ENCODE measurements around the gene COL4A2.

COL4A2 gene

DNA sequence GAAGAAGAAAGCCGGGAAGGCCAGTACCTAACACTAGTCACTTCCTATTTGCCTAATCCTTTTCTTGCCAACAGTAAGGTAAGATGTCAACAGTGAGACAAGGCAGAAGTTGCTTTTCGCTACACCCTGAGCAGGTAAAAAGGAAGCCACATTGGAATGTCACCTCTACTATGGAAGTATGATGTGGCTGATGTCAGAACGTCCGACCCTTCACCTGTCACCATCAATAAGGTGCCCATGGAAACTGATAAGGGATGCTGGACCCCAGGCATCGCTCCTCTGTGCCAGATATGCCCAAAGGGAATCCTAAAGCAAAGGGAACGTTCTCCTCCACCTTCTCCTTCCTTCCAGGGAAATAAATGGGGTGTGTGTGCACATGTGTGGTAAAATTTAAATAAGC is 34.4 kb upstream of the COL4A2 start:
- no peak for DNase-seq

DNA sequence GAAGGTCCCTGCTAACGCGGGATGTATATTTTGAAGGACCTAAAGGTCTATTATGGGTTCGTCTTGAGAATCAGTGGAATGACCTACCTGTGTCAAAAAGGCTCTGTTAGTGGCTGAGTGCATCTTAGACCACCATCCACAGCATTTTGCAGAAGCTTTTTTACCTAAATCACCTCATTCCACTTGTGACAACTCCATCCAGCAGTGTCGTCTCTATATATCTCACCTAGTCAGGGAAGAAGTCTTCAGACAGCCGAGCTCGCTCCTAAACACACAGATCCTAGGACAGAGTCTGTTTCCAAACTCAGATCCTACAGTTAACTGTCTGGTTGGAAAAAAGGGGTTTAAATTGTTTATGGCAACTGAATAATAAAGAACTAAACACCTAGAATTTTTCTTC is 33.8 kb upstream of the COL4A2 start:
- no peak for DNase-seq

DNA sequence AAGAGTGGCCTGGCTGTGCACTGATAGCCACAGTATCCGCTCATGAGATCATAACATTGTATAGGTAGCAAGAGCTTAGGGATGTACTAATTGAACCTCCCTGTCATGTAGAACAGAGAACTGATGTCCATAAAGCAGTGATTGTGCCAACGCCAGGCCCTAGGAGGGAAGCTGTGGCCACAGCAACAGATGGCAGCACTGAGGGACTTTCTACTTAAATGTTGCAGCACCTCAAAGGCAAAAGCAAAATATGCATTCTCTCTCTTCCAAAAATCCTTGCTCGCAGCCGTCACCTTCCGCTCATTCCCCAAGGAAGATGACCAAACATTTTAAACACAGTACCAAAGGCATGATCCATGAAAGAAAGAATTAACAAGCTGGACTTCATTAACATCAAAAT is 32.4 kb upstream of the COL4A2 start:
- DNase-seq = no peak

DNA sequence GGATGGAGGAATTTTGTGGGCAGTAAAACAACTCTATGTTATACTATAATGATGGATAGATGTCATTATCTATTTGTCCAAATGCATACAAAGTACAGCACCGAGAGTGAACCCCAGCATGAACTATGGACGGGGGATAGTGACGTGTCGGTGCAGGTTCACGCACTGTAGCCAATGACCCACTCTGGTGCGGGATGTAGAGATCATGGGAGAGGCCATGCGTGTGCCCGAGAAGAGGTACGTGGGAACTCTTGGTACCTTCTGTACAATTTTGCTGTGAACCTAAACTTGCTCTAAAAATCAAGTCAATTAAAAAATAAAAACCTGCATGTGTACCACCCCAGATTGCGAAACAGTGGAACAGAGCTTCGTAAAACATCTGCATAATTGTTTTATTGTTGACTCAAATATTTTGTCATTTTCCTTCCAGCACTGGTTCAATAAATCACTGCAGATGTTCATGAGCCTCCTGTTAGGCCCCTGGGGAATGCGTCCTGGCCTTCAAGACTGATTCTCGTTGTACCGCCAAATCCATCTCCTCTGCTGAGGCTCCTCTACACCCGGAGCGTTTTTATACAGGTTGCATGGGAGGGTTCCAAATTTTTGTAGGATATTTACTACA is 31.0 kb upstream of the COL4A2 start:
- no peak for DNase-seq

DNA sequence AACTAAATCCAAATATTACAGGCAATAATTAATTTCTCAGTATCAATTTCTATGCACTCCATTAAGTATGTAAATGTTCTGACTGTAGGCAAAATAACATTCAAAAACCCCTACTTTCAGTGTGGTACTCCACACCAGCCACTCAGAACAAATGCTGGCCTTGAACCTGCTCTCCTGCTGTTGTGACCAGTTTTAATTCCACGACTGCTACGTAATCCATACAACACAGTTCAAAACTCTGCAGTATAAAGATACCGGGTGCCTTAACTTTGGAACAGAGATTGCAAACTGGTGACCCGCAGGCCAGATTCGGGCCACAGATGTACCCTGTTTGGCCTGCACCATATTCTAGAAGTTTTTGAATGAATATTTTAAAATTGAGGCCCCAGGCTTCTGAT is 30.5 kb upstream of the COL4A2 start:
- DNase-seq = no peak

DNA sequence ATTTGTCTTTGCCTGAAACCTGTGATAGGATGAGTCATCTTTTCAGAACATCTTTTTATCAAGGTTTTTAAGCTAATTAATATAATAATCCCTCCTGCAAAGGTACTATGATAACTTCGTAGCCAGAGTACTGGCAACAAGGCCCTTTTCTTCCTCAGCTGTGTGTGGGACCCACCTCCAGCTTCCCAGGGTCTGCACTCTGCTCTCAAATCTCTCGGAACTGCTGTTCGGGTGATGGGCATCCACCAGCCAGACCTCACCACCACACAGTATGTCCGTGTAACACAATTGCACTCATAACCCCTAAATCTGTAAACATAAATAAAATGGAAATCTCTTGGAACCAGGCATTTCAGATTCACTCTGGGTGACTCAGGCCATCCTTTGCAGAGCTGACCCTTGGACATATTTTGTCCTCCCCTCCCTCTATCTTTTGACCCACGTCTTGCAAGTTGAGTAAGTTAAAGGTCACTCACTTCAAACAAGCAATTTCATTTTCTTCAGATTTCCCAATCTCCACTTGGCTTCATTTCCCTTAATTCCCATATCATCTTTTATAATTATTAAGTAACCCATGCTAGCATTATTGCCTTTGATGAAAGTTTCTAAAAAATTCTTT is 29.6 kb upstream of the COL4A2 start:
- no peak for DNase-seq

DNA sequence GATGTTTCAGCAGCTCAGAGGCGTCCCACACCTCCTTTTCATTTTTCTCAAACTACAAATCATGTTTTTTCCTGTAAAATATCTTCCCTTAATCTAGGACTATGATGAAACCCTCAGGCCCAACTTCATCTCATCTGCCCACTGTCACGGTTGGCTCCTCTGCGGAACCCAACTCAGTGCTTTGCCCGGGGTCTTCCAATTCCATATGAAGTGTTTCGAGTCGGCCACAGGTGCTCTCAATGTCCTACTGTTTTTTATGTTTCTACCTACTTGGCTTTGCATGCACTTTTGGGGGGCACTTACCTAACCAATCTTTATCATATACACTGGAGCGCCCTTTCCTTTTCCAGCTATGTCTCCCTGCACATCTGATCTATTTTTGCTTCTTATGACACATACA is 28.2 kb upstream of the COL4A2 start:
- DNase-seq = no peak

DNA sequence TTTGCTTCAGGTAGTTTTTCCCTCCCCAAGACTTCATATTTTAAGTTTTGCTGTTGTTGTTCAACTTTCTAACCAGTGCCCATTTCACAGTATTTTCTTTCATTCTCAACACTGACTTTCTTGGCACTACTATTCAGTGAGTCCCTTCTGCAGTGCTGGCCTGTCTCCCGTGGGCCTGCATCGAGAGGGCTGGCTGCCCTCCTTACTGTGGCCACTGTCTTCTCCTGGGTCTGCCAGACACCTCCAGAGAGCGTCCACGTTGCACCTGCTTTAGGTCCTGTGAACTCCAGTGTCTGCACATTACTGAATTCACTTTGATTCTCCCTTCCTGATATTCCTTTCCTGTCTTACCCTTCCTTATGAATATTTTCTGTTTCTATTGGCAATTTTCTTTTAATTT is 27.4 kb upstream of the COL4A2 start:
- DNase-seq = no peak

DNA sequence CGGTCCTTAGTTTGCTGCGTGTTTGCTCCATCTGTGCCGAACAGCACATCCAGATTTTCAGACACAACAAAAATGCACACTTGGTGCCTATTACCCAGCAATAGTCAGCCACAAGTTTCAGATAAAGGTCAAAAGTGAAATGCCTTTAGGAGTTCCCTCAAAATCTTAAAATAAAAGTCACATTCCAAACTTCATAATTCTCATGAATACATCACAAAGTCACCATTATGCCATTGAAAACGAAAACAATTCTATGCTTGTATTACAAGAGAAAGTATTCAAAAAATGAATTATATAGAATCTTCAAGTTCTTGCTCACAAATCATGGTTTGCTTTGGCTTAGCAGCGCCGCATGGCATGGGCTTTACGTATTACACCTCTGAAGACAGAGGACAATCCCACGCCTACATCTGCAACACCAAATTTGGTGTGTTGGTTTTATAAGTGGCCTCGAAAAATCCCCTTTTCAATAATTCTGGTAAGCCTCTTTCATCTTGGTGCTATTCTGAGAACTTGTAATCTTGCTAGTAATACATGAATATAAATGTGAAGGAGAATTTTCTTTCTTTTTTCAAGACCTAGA is 26.8 kb upstream of the COL4A2 start:
- no peak for DNase-seq

DNA sequence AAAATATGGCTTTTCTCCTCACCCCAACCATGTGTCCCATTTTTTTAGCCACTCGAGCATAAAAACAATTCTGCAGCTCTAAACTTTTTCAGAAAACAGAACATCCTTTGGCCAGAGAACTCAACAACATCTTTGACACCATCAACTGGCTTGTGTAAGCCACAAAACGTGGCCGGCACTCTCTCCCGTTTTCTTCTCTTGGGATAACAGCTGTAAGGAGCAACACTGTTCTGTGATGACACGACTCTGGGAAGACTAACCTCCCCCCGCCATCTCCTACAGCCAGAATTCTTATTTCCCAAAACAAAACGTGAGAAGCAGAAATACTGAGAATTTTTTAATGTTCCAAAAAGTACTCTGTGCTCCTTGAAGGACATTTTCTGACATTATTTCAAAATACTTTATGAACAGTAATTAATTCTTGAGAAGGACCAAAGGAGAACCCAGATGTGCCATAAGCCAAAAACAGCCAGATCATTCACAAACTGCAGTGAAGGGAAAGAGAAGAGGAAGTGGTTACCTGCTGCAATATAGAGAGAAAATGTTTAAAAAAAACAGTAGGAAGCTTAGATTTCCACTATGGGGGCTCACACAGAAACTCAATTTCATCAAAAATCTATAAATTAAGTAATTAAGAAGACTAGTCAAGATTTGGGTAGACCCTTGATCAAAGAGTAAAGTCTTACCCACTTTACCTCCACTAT is 25.9 kb upstream of the COL4A2 start:
- DNase-seq = no peak

DNA sequence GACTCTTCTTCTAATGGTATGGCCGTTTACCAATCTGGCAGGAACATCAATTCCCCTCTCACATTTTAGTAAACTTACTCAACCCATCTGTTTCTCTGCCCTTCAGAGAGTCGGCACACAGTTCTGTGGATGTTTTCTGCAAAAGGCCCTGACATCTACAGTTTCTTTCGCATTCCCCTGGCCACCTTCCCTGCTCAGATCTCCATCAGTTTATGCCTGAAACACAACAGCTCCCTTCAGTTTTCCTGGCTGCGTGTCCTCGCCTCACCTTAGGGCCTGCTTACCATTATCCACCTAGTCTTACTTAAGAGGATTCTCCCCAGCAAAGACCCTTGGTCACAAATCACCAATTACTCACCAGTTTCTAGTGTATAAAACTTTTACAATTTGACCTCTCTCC is 25.3 kb upstream of the COL4A2 start:
- no peak for DNase-seq

DNA sequence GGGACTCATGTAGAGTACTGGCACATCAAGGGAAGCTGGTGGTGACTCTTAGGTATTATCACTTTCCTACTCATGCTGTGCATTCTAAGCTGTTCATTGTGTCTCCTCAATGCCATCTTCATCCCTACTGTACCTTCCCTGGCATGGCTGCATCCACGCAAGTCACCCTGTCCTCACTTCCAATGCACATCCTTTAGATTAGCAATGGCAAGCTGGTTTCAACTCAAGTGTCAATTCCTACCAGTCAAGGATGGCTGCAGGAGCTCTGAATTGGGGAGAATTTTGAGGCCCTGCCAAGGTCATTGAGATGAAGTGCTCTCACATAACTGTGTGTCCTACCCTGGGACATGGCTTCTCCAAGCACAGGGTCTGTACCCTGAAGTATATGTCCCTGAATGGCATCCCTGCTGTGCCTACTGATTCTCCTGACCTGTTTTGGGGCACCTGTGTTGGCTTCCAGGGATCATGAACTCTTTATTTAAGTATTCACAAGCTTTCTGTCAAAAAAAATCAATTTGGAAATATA is 24.7 kb upstream of the COL4A2 start:
- no peak for DNase-seq

DNA sequence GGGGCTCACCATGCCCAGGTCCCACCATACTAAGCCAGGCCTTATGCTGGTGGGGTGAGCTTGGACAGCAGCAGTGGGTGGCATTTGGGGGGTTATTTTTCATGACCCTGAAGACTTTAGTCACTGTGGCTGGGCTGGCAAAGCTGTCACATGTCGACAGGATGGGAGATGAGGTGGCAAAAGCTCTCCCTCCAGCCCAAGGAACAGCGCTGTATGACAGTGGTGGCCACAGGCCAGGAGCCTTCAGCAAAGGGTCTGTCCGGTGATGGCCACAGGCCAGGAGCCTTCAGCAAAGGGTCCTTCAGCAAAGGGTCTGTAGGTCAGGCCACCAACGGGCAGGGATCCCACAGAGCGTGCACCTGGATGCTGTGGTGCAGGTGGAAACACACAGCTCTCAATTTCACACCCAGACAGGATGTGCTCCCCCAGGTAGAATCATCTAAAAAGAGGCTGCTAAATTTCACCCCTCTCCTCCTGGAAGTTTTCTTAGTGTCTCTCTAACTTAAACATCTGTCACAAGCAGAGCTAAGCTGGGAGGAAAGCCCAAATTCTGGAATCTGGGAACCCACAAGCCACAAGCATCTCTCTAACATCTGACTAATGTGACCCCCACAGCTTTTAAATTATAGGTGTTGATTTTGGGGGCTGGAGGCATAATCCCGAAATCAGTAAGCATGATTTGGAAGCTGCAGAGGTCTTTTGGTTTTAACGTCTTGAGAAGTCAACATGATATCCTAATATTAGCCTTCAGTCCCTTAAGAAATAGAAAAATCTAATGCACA is 23.2 kb upstream of the COL4A2 start:
- DNase-seq = no peak

DNA sequence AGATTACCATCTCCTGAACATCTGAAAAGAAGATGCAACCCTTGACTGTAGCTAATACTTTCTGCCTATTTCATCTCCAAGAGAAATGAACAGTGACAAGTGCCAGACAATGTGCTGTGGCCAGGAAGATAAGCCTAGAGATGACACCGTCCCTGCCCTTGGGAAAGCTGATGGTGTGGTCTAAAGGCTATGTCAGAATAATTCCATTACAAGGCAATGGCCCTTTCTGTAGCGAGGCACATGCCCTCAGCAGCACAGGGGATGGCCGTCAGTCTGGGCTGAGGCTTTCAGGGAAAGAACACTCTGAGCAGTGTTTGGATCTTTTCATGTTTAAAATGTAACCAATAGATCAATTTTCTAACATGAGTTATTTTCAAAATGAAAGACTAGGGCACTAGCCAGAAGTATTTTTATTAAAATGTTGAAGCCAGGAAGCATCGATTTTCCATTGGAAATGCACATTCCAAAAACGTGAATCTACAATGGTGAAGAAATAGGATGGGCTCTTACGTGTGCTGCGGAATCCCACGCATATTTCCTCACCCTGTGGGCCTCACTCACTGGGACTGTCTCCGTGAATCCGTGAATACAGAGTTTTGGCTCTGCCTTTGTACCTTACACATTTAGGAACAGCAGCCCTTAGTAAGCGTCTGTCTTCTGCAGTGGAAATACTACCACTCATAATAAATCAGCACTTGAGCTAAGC is 22.2 kb upstream of the COL4A2 start:
- DNase-seq = no peak

DNA sequence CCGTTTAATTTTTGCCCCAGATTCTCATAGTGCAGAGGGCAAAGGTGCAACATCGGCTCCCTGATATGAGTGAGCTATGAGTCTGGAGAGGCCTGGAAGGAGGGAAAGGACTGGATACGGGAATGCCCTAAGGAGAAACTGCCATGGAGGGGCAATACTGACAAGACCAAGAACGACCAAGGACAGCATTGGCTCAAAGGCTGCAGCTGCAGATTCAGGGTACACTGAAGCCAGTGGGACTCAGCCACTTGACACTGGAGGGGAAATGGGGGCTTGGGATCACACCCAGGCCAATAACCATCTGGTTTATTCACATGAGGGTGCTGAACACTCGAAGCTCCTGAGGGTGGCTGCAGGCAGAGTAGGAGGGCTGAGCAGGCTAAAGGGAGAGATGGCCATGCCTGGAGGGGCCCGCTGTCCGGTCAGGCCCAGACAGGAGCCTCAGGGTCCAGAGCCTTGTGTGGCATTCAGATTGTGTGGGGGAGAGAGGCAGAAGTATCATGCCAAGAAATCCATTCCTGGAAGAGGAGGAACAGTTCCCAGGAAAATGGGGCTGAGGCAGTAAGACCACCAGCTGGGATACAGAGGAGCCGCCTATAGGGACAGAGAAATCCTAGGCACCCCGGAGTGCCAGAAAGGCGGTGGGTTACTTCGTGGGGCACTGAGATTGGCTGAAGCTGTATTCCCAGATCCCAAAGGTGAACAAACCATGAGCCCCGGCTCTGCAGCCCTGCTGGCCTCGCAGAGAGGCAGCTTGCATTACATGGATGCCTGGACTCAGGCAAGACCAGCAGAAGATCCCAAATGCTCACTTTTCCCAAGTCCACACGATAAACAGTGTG is 20.9 kb upstream of the COL4A2 start:
- no peak for DNase-seq

DNA sequence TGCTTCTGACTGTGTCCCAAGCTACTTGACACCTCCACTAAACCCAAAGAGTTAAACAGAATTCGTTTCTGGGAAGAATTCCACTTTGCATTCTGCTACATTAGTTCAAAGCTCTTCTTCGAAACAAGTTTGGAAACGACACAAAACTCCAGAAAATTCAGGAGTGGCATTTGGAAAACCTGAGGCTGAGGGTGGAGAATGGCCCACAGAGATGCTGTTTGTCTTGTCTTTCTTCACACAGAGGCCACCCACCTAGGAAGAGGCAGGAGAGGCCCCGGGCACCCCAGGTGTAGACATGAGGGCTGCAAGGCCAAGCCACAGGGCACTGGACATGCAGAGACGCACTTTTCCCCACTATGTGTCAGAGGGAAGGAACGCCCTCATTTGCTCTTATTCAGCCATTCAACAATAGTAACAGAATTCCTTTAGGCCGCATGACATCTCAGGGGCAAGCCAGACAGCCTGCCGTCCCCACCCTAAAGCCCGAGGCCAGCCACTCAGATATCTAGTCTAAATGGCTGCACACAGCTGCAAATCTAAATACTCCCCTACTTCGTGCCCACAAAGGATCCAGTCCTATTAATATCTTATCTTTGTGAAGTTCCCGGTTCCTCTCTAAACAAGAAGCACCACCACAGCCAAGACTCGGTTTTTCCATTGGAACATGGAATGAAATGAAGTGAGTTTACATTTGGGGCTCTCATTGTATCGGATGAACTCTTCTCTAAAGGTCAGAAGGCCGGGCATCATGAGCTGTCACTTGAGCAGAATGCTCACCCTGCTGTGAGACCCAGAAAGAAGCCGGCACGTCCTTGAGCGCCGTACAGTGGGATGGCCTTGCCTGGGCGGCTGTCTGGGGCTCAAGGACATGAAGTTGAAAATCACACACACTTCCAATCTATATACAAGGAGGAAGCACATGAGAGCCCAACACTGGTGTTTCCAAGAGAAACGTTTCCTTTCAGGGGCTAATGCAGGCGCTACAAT is 20.0 kb upstream of the COL4A2 start:
- DNase-seq = no peak

DNA sequence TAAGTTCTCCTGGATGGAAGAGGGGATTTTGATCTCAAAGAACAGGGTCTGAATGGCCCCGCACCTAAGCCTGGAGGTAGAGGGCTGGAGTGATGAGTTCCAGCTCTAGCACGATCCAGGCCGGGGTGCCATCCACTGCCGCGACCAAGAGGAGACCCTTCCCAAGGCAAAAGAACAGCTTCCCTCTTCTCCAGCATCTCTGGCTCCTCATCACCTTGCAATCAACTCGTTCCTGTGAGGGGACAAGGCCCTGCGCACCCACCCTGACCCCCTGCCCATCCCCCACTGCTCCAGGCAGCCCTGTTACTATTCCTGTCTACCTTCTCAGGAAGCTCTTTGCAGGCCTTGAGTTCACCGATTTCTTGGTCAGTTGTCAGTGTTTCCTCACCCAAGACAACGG is 17.9 kb upstream of the COL4A2 start:
- no peak for DNase-seq

DNA sequence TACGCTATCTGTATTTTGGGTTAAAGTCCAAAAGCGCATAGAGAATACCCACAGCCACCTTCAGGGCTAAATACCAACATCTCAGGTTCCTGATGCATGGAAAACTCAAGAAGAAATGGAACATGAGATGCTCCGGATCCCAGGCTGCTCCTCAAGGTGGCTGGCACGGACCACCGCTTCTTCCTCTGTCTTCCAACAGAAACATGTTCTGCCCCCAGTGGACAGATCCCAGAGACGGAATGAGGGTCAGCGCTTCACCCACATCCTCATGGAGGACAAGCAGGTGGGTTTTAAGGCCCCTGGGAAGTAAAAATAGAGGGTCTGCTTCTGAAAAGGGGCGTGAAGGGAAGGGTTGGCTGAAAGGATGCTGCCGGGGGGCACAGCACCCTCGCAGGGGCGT is 17.4 kb upstream of the COL4A2 start:
- DNase-seq = no peak

DNA sequence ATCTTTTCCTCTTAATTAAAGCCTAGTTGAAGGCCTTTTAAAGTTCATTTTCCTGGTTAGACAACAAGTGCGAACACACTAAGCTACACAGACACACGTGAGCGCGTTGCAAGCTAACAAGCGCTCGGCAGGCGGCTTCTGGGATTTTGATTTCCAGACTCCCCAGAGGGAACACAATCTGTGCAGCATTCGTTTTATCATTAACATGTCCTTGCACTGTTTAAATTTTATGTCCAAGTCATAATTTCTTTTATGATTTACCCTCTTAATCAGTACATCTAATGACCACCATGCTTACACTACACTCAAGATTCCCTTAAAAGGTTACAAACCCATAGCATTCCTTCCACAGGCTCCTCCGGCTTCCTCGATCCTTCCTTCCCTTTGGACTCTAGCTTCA is 16.9 kb upstream of the COL4A2 start:
- no peak for DNase-seq

DNA sequence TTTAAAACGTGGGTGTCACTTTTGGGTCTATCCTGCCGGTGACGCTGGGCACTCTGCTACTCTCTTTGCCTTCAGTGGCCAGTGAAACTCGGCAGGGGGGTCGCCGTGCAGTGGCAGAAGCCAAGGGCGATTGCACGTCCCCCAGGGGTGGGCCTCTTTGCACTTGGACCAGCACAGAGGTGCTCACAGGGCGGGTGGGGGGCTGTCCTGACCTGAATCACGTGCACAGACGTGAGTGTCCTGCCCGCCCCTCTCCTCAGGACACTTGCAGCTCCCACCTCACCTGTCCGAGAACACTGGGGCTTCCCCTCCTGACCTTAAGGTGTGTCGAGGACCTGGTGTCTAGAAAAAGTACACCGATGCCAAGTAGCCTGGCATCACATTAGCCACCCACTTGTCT is 16.3 kb upstream of the COL4A2 start:
- DNase-seq = no peak

All from KG1 (cell line).